Endometrial microvascular endothelial cells (primary cell): ENCODE data around the gene APBA1. TPM values are rescaled to one million over a fixed set of nuclear protein-coding genes. Genes with fewer than 3 reads are reported as not detected.

Source experiments
- in situ Hi-C: cut with HindIII; loops from 2 replicates; pipeline ENCODE4 v1.10.0; 2017; ENCODE audit warnings: low sequenced_read_pairs, low pct_unique_long_range_greater_than_20kb; ENCODE audit errors: inconsistent ontology term
- total RNA-seq: library from RNA; depleted of rRNA; stranded (reverse); fragments of >200 nt; gene quantifications from one replicate; pipeline ENCODE4 v1.2.3, GENCODE V29; 2015; ENCODE audit errors: inconsistent ontology term

APBA1 gene
- total RNA-seq, 1 donor from 2014 or later: 8.3 TPM

DNA sequence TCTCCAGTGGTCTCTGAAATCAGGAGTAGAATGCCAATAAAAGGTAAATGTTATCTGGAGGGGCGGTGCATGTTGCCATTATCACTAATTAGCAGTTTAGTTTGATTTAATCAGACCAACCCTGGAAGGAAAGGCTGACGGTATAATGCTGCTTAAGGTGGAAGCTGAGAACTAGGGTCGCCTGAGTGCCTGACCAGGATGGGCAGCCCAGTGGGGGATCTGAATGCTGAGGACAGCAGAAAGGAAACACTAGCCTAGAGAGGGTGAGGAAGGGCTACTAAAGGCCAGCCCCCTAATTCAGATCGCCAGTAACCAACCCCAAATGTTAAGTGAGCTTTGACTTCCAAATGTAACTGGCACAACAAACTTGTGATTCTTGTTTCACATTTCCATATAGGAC is 172.2 kb downstream of the APBA1 start:
- in situ Hi-C loops: no loop called here

- in situ Hi-C loops: no loop called here
These were observed 172.8 kb downstream of the APBA1 start for GRCh38 chr9:69499407-69499806.

- in situ Hi-C loops: no loop called here
These were observed 173.7 kb downstream of the APBA1 start for GRCh38 chr9:69498470-69498869.

GRCh38 chr9:69497816-69498215 is 174.4 kb downstream of the APBA1 start:
- in situ Hi-C loops: no loop called here

- in situ Hi-C loops: no loop called here
These were observed 175.2 kb downstream of the APBA1 start for GRCh38 chr9:69496846-69497450.

GRCh38 chr9:69495296-69495695 is 176.9 kb downstream of the APBA1 start:
- in situ Hi-C loops: no loop called here

DNA sequence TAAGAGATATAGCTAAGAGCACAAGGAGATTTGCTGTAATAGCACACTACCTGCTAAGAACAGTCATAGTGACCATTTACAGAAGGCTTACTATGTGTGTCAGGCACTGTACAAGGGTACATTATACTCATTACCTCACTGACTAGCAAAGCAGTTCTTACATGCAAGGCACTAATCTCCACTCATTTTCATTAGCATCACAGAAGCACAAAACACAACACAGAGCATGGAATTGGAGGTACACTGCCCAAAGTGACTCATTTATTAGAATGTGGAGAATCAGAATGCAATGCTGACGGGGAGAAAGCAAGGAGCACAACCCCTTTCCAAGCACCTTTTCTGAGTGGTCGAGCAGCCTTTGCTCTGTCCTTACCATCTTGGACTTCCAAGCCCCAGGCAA is 177.4 kb downstream of the APBA1 start:
- in situ Hi-C loops: no loop called here

- in situ Hi-C loops: no loop called here
These were observed 178.0 kb downstream of the APBA1 start for GRCh38 chr9:69494208-69494607.

GRCh38 chr9:69486498-69486897 is 185.7 kb downstream of the APBA1 start:
- in situ Hi-C loops: no loop called here

GRCh38 chr9:69485466-69485865 is 186.7 kb downstream of the APBA1 start:
- in situ Hi-C loops: no loop called here

- in situ Hi-C loops: no loop called here
These were observed 188.2 kb downstream of the APBA1 start for GRCh38 chr9:69483886-69484422.

DNA sequence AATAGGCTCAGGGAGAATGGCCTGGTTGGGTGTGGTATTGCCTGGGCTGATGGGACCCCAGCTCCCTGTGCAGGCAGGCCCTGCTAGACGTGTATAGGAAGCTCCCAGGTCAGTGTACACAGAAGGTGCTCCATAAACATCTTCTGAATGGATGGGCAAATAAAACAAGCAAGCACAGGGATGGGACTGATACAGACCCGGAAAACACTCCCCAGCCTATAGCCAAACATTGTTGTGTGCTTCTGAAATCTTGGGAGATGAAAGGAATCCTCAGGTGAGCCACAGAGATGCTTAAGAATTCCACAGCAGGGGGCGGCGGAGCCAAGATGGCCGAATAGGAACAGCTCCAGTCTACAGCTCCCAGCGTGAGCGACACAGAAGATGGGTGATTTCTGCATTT is 195.4 kb downstream of the APBA1 start:
- in situ Hi-C loops: no loop called here

DNA sequence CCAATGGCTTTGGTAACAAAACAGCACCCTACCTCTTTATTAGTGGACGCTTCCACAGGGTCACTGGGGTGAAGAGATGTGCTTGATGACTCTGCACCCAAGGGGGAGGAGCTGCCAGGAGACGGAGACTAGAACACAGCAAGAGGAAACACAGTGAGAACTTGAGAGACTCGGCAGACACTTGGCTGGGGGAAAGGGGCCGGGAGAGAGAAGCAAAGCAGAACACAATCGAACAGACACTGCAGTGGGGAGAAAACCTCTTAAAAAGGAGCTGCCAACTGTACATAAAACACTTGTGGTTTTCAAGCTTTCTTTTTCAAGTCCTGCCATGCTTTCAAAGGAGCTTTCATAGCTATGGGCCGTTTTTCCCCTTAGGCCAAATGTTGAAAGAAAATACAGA is 196.2 kb downstream of the APBA1 start:
- in situ Hi-C loops: no loop called here

GRCh38 chr9:69474821-69475220 is 197.3 kb downstream of the APBA1 start:
- in situ Hi-C loops: no loop called here

- in situ Hi-C loops: no loop called here
These were observed 200.0 kb downstream of the APBA1 start for GRCh38 chr9:69472101-69472620.

DNA sequence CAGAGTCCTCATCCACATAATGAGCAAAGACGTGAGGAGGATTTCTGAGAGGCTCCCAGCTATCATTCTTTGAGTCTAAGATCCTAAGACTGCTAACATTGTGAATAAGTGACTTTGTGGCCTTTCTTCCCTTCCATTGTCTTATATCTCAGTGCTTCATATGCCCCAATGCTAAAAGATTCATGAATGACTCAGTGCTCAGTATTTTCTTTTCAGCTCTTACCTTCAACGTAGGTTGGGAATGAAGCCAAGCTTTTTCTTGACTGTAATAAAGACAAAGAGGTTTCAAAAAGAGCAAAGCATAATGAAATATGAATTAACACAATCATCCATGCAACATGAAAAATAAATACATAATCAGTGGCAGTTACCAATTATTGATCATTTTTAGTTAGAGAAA is 200.7 kb downstream of the APBA1 start:
- in situ Hi-C loops: no loop called here

- in situ Hi-C loops: no loop called here
These were observed 201.8 kb downstream of the APBA1 start for GRCh38 chr9:69470186-69470977.

DNA sequence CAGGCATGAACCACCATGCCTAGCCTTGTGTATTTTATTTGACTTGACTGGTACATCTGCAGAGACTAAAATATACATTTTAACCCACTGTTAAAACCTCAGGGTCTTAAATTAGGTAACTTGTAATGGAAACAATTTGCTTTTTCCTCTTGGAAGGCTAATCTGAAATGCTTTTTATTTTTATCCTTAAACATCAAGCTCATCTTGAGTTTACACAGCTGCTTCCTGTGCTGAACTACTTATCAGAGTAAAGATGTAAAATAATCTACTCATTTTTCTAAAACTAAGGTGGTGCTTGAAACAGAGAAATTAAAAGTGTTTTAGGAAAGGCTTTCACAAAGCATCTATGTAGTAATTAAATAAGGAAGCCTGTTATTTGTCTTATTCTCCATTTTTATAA is 203.0 kb downstream of the APBA1 start:
- in situ Hi-C loops: no loop called here

DNA sequence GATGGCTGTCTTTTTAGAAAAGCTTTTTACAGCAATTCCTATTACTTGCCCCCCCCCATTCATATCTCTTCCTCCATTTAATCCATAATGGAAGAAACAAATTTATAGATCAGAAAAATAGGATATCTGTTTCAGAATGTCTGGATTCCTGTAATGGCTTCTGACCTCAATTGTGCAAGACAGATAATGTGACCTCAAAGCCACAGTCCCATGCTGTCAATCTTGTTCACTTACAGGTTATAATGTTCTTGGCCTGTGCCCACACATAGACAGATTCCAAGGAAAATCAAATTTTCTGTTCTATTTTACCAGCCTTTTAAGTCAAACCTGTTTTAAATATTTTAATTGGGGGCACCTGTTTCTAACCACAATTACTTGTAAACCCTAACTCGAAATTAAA is 203.8 kb downstream of the APBA1 start:
- in situ Hi-C loops: no loop called here

DNA sequence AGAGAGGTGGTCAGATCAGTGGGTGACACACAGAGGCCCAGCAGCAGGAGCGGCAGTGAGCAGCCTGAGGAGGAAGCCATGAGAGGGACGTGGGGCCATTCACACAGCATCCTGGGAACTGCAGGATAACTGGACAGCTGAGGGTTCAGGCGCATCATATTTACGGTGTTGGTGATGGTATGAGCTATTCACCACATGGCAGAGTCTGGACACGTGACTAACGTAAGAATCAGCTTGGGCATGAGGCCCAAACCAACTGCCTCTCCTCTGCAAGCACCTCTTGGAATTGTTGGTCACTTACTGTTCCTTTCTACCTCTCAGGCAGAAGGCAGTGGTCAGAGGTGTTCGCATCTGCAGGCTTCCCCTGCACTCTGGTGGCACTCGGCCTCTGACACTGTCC is 206.0 kb downstream of the APBA1 start:
- in situ Hi-C loops: no loop called here
